PFSK-1 (cell line): ENCODE results near the gene VSIG8.

ENCODE experiments used
- POLR2AphosphoS5 ChIP-seq: IDR thresholded peaks from 2 replicates; pipeline ENCODE4 v1.6.1; 2012; ENCODE audit warnings: low read depth, mild to moderate bottlenecking, control low read depth, low read length, moderate library complexity
- SIN3A ChIP-seq: IDR thresholded peaks from 2 replicates; pipeline ENCODE4 v1.6.1; 2012; ENCODE audit warnings: mild to moderate bottlenecking, low read length, moderate library complexity, borderline replicate concordance; ENCODE audit not compliant: insufficient read depth
- TAF1 ChIP-seq: IDR thresholded peaks from 2 replicates; pipeline ENCODE4 v1.6.1; 2012; ENCODE audit warnings: low read length, control low read depth, borderline replicate concordance; ENCODE audit not compliant: insufficient read depth
- TF ChIP-seq, protein P1 (sequence below), 2 experiments: IDR thresholded peaks; 2 replicates each; pipeline versions ENCODE4 v1.6.1 to v1.8.0; 2011 to 2012; ENCODE audit warnings: low read depth in 2 of 2, low read length in 2 of 2, control low read depth in 1 of 2, inconsistent platforms in 1 of 2, mild to moderate bottlenecking in 1 of 2, moderate library complexity in 1 of 2; ENCODE audit not compliant: insufficient read depth in 1 of 2

GRCh38 chr1:159827102-159827490, 35.4 kb downstream of the VSIG8 start:
- TF ChIP-seq POLR2AphosphoS5: no peak
- TF ChIP-seq TAF1: no peak
- TF ChIP-seq, protein P1, sequence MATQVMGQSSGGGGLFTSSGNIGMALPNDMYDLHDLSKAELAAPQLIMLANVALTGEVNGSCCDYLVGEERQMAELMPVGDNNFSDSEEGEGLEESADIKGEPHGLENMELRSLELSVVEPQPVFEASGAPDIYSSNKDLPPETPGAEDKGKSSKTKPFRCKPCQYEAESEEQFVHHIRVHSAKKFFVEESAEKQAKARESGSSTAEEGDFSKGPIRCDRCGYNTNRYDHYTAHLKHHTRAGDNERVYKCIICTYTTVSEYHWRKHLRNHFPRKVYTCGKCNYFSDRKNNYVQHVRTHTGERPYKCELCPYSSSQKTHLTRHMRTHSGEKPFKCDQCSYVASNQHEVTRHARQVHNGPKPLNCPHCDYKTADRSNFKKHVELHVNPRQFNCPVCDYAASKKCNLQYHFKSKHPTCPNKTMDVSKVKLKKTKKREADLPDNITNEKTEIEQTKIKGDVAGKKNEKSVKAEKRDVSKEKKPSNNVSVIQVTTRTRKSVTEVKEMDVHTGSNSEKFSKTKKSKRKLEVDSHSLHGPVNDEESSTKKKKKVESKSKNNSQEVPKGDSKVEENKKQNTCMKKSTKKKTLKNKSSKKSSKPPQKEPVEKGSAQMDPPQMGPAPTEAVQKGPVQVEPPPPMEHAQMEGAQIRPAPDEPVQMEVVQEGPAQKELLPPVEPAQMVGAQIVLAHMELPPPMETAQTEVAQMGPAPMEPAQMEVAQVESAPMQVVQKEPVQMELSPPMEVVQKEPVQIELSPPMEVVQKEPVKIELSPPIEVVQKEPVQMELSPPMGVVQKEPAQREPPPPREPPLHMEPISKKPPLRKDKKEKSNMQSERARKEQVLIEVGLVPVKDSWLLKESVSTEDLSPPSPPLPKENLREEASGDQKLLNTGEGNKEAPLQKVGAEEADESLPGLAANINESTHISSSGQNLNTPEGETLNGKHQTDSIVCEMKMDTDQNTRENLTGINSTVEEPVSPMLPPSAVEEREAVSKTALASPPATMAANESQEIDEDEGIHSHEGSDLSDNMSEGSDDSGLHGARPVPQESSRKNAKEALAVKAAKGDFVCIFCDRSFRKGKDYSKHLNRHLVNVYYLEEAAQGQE (IDR thresholded peaks at IDR 0.05; ENCODE audit: insufficient read depth in 1 of 2, low read depth in 2 of 2, low read length in 2 of 2): no peak
- TF ChIP-seq SIN3A: no peak
